Caki2 (cell line): ENCODE data around the gene STT3B. TPM values are rescaled to one million over a fixed set of nuclear protein-coding genes. Genes with fewer than 3 reads are reported as not detected.
"Not testable (repeated sequence)": the region's sequence is repeated elsewhere in the genome, so short reads cannot be mapped to it uniquely, and the experiment has no call there.

Source experiments
- DNase-seq: peaks from one replicate; pipeline ENCODE4 v3.0.0-alpha.2; 2015; ENCODE audit warnings: low read depth
- in situ Hi-C: cut with HindIII; loops from 2 replicates; pipeline ENCODE4 v1.10.0; 2016; ENCODE audit warnings: low sequenced_read_pairs, low pct_unique_long_range_greater_than_20kb, mixed read lengths
- total RNA-seq: library from RNA; depleted of rRNA; stranded (reverse); fragments of >200 nt; shearing (Covaris generic); gene quantifications from 2 replicates; pipeline ENCODE4 v1.2.3, GENCODE V29; 2014; ENCODE audit warnings: low replicate concordance

STT3B gene
- total RNA-seq, 1 experiment from 2014 or later: 75.8 TPM

- in situ Hi-C loops: no loop called here
- DNase-seq: no peak
Observed at GRCh38 chr3:31573036-31573779, 40.5 kb downstream of the STT3B start.

GRCh38 chr3:31575448-31575847, 42.7 kb downstream of the STT3B start:
- DNase-seq: no peak
- in situ Hi-C loops: no loop called here

- DNase-seq: no peak
- in situ Hi-C loops: no loop called here
Observed at GRCh38 chr3:31576521-31576920, 43.8 kb downstream of the STT3B start.

GRCh38 chr3:31577232-31577631, 44.5 kb downstream of the STT3B start:
- no peak for DNase-seq
- in situ Hi-C loops: no loop called here

DNA sequence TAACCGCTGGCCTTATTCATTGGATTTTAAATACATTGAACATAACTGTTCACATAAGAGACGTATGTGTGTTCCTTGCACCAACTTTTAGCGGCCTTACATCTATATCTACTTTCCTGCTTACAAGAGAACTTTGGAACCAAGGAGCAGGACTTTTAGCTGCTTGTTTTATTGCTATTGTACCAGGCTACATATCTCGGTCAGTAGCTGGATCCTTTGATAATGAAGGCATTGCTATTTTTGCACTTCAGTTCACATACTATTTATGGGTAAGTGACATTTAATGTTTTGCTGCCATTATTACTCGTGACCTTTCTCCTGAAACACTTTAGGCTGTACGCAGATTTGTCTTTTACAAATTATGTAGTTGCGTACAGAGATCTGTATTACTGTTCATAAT, 47.1 kb downstream of the STT3B start:
- in situ Hi-C loops: no loop called here
- DNase-seq: no peak

DNA sequence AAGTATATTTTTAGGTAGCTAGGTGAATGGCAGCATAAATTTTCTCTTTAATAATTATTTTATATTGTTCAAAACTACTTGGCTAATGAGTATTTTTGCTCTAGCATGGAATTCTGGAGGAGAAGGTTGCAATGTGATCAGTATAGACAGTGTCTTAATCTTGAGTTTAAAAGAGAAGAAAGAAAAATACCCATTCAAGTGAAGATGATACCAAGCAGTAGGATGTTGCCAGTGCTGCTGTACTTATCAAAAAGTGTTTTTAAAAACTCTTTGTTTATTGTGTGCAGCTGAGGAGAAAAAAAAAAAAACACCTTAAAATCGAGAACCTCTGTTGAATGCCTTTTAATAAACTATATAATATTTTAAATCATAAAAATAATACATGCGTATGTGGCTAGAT, 47.9 kb downstream of the STT3B start:
- in situ Hi-C loops: no loop called here
- DNase-seq: no peak

- no peak for DNase-seq
- in situ Hi-C loops: no loop called here
Observed at GRCh38 chr3:31581660-31582059, 48.9 kb downstream of the STT3B start.

DNA sequence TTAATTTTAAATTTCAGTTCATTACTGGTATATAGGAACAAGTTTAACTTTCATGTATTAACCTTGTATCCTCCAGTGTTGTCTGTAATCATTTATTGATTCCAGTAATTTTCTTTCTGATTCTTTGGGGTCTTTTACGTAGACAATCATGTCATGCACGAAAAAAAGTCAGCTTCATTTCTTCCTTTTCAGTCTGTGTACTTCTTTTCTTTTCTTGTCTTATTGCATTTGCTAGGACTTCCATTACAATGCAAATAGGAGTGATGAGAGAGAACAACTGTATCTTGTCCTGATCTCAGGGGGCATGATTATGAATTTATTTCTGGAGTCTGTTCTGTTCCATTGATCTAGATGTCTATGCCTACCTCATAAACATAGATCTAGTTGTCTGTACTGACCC, 56.5 kb downstream of the STT3B start:
- no peak for DNase-seq
- in situ Hi-C loops: no loop called here

DNA sequence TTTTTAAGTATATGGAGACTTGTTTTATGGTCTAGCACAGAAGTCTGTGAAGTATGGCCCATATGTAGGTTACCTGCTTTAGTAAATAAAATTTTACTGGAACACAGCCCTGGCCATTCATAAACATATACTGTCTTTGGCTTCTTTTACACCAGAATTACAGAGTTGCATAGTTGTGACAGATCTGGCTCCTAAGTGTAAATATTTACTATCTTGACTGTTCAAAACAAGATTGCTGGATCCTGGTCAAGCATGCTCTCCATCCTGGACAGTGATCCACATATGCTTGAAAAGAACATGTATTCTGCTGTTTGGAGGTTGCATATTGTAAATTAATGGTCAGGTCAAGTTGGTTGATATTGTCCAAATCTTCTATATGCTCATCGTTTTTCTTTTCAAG, 57.9 kb downstream of the STT3B start:
- in situ Hi-C loops: no loop called here

DNA sequence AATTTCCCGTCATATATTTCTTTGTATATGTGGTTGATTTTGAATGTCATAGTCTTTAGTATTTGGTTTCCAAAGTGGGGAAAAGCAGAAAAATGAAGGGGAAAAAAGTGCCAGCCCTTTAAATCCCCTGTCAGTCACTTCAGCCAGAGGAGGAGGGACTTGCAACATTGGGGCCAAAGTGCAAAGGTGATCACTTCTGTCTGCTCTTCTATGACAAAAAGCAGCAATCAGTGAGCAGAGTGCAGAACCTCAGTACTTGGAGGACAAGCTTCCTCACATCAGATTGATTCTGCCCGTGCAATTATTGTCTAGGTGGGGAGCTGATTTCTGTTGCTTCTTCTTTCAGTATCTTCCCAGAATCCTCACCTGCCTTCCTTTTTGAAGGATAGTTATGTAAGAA, 60.0 kb downstream of the STT3B start:
- DNase-seq: no peak

More for the DNA sequence above, 57.9 kb downstream of the STT3B start:
- DNase-seq: no peak

GRCh38 chr3:31596176-31596575, 63.5 kb downstream of the STT3B start:
- DNase-seq: no peak
- in situ Hi-C loops: no loop called here

More for the DNA sequence above, 60.0 kb downstream of the STT3B start:
- in situ Hi-C loops: no loop called here

- in situ Hi-C loops: no loop called here
- DNase-seq: no peak
Observed at GRCh38 chr3:31600431-31600830, 67.7 kb downstream of the STT3B start.

- in situ Hi-C loops, DNase-seq: not testable (repeated sequence)
Observed at GRCh38 chr3:31605333-31605732, 72.6 kb downstream of the STT3B start.

DNA sequence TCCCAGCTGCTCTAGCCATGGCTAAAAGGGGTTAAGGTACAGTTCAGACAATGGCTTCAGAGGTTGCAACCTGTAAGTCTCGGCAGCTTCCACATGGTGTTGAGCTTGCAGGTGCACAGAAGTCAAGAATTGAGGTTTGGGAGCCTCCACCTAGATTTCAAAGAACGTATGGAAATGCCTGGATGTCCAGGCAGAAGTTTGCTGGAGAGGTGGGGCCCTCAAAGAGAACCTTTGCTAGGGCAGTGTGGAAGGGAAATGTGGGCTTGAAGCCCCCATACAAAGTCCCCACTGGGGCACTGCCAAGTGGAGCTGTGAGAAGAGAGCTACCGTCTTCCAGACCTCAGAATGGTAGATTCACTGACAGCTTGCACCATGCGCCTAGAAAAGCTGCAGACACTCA, 73.7 kb downstream of the STT3B start:
- in situ Hi-C loops: no loop called here
- peak; percentile 2 for DNase-seq

DNA sequence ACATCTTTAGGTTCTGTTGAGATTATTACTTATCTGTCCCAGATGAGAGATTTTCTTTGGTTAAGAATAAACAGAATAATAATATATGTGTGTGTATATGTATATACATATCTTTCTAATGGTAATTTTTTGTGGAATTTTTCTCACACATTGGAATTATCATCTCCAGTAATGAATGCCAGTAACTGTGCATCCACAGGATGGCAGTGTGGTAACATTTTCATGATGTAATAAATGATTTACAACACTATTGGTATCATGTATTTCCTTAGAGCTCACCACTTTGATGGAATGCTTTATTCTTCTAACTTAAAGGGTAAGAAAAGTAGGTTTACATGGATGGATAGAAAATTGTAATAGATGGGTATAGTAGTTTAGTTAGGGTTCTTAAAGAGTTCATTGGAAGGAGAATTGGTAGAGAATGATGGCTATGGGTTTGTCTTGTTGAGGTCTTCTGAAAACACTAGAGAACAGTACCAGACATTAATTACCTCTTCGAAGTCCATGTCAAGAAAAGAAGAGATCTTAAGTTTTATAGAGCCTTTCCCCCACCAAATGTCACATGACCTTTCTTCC, 78.1 kb downstream of the STT3B start:
- in situ Hi-C loops: no loop called here
- peak; percentile 31 for DNase-seq

DNA sequence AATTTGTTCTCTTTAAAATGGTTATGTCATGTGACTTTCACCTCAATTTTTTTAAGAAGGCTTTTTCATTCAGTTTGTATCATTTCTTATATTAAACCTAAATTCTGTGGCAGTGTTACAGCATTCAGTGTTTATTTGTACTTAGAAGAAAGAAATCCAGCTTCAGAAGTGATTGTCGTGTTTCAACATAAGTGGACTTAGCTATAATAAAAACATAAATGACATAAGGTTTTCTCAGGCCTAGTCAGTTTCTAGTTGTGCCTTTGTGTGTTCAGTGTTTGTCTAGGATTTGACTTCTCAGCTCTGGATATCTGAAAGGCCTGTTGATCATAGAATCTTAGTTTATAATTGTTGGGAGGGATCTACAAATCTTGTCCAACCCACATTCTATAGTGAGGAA, 80.5 kb downstream of the STT3B start:
- no peak for DNase-seq
- in situ Hi-C loops: no loop called here

GRCh38 chr3:31613654-31614053, 80.9 kb downstream of the STT3B start:
- in situ Hi-C loops: no loop called here

GRCh38 chr3:31614162-31614921, 81.6 kb downstream of the STT3B start:
- no peak for DNase-seq
- in situ Hi-C loops: no loop called here

More at GRCh38 chr3:31613654-31614053, 80.9 kb downstream of the STT3B start:
- no peak for DNase-seq
